HG02938 (cell line): ENCODE data around the gene CEP85.
"Not testable (repeated sequence)": the region's sequence is repeated elsewhere in the genome, so short reads cannot be mapped to it uniquely, and the experiment has no call there.

Experiments
- ATAC-seq: cut with Tn5 transposase; IDR thresholded peaks from one replicate; pipeline ENCODE4 v1.9.1; 2021; ENCODE audit warnings: mild to moderate bottlenecking, moderate library complexity; ENCODE audit not compliant: unreplicated experiment

CEP85 gene

GRCh38 chr1:26288311-26288941 is 54.4 kb downstream of the CEP85 start:
- no peak for ATAC-seq

GRCh38 chr1:26289158-26290059 is 55.4 kb downstream of the CEP85 start:
- no peak for ATAC-seq

- no peak for ATAC-seq
Measured at GRCh38 chr1:26290122-26290881, 56.3 kb downstream of the CEP85 start.

- no peak for ATAC-seq
Measured at GRCh38 chr1:26290882-26291261, 56.9 kb downstream of the CEP85 start.

- no peak for ATAC-seq
Measured at GRCh38 chr1:26291433-26291832, 57.4 kb downstream of the CEP85 start.

GRCh38 chr1:26291939-26292338 is 57.9 kb downstream of the CEP85 start:
- ATAC-seq: no peak

GRCh38 chr1:26292735-26293134 is 58.7 kb downstream of the CEP85 start:
- ATAC-seq: not testable (repeated sequence)

GRCh38 chr1:26293911-26294463 is 60.0 kb downstream of the CEP85 start:
- ATAC-seq: no peak

- no peak for ATAC-seq
Measured at GRCh38 chr1:26295194-26296138, 61.5 kb downstream of the CEP85 start.

- no peak for ATAC-seq
Measured at GRCh38 chr1:26296340-26297056, 62.5 kb downstream of the CEP85 start.

- ATAC-seq: no peak
Measured at GRCh38 chr1:26297057-26297790, 63.2 kb downstream of the CEP85 start.

GRCh38 chr1:26297791-26298124 is 63.8 kb downstream of the CEP85 start:
- no peak for ATAC-seq

- no peak for ATAC-seq
Measured at GRCh38 chr1:26300578-26301275, 66.7 kb downstream of the CEP85 start.

GRCh38 chr1:26302733-26303405 is 68.9 kb downstream of the CEP85 start:
- no peak for ATAC-seq

- no peak for ATAC-seq
Measured at GRCh38 chr1:26305667-26306289, 71.8 kb downstream of the CEP85 start.

- ATAC-seq: peak; percentile 98
Measured at GRCh38 chr1:26306290-26307229, 72.6 kb downstream of the CEP85 start, which contains the start of gene UBXN11. Gene UBXN11 (minus strand): TSS chr1:26306636. CDS start chr1:26302883, 3,753 bp downstream.
